Naive B cell (primary cell): ENCODE data around the gene COTL1. TPM values are rescaled to one million over a fixed set of nuclear protein-coding genes. Genes with fewer than 3 reads are reported as not detected.
"Not testable (repeated sequence)": the region's sequence is repeated elsewhere in the genome, so short reads cannot be mapped to it uniquely, and the experiment has no call there.

Experiments
- ATAC-seq, 2 donors: fragments of 150-1000 bp; cut with Tn5 transposase; 2 replicates each; pipeline ENCODE4 v1.10.0; 2021; ENCODE audit warnings: low read depth in 2 of 2, mild to moderate bottlenecking in 2 of 2, moderate library complexity in 2 of 2
- DNase-seq: peaks from one replicate; pipeline ENCODE4 v3.0.0; 2022
- H3K27ac Mint-ChIP-seq, 6 donors: one replicate each; pipeline ENCODE4 v1.8.0; 2020 to 2022; ENCODE audit warnings: mild to moderate bottlenecking in 6 of 6, mixed read lengths in 6 of 6, moderate library complexity in 5 of 6, inconsistent platforms in 2 of 6
- H3K27me3 Mint-ChIP-seq, 3 donors: one replicate each; pipeline ENCODE4 v1.8.0; 2021 to 2022; ENCODE audit warnings: mixed read lengths in 3 of 3, mild to moderate bottlenecking in 1 of 3
- H3K36me3 Mint-ChIP-seq, 2 donors: one replicate each; pipeline ENCODE4 v1.8.0; 2020 to 2022; ENCODE audit warnings: mixed read lengths in 2 of 2, inconsistent platforms in 1 of 2, mild to moderate bottlenecking in 1 of 2
- H3K4me1 Mint-ChIP-seq, 3 donors: one replicate each; pipeline ENCODE4 v1.8.0; 2020 to 2022; ENCODE audit warnings: mixed read lengths in 3 of 3, inconsistent platforms in 1 of 3, mild to moderate bottlenecking in 1 of 3, moderate library complexity in 1 of 3
- H3K4me3 Mint-ChIP-seq, 8 donors: one replicate each; pipeline ENCODE4 v1.8.0; 2020 to 2022; ENCODE audit warnings: mild to moderate bottlenecking in 8 of 8, mixed read lengths in 8 of 8, moderate library complexity in 8 of 8, inconsistent platforms in 2 of 8
- H3K9me3 Mint-ChIP-seq, 7 donors: one replicate each; pipeline ENCODE4 v1.8.0; 2020 to 2022; ENCODE audit warnings: mixed read lengths in 7 of 7, mild to moderate bottlenecking in 5 of 7, inconsistent platforms in 2 of 7, moderate library complexity in 1 of 7
- polyA plus RNA-seq, 6 donors: library from polyadenylated mRNA; unstranded; fragments of 300-500 nt; fragmentation: Illumina TruSeq; gene quantifications; one replicate each; pipeline ENCODE4 v1.2.3, GENCODE V29; 2021; ENCODE audit warnings: low read depth in 6 of 6

Gene COTL1
- polyA plus RNA-seq, 6 donors from 2014 or later, result 167 to 439 (median 373) TPM

DNA sequence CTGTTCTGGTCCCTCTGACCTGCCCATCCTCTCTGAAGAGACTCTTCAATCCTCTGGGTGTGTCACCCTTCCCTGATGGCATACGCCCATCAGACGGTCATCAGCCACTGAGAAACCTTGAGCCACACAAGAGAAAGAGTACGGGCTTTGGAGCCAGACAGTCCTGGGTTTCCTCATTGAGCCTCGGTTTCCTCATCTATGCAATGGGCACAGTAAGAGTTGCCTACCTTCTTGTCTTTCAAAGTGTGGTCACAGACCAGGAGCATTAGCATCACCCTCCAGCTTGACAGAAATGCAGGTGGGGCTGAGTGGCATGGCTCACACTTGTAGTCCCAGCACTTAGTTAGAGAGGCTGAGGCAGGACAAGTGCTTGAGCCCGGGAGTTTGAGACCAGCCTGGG lies 87.3 kb downstream of the COTL1 start:
- no peak for DNase-seq
- H3K36me3 Mint-ChIP-seq, result peaks cover 0 to 18% of the 10 kb centered on the region in 2 donors
- H3K4me1 Mint-ChIP-seq, result peaks cover 7 to 23% (median 16%) of the 10 kb centered on the region in 3 donors
- H3K9me3 Mint-ChIP-seq, result peaks cover 5 to 13% (median 11%) of the 10 kb centered on the region in 7 donors
- peak overlapping the region in 1 of 6 donors; percentile 8 for H3K27ac Mint-ChIP-seq
- H3K27me3 Mint-ChIP-seq, result peaks cover 15 to 44% (median 31%) of the 10 kb centered on the region in 3 donors
- H3K4me3 Mint-ChIP-seq, result no peak overlapping the region
- no peak for ATAC-seq

DNA sequence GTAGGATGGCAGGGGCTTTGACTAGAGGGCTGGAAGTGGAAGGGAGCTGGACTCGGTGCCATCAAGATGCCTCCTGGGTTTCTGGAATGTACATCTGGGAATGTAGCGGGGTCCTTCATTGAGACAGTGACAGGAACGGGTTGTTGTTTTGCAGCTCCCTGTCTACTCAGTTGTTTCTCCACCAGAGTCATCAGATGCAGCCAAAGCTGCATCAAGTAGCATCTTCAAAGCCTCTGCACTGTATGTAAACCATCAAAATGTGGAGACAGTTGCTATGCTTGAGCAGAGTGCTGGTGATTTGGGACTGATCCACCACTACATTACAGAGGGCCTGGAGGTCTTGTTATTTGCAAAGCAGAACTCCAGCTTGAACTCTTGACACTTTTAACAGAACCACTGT lies 88.3 kb downstream of the COTL1 start:
- ATAC-seq (no peak), DNase-seq (no peak)
- H3K36me3 Mint-ChIP-seq, result peaks cover 0 to 18% of the 10 kb centered on the region in 2 donors
- H3K27me3 Mint-ChIP-seq, result peaks cover 15 to 35% (median 22%) of the 10 kb centered on the region in 3 donors
- no peak overlapping the region for H3K4me3 Mint-ChIP-seq
- H3K9me3 Mint-ChIP-seq, result peaks cover 5 to 13% (median 11%) of the 10 kb centered on the region in 7 donors
- peaks cover 7 to 18% (median 13%) of the 10 kb centered on the region in 3 donors for H3K4me1 Mint-ChIP-seq
- no peak overlapping the region for H3K27ac Mint-ChIP-seq

DNA sequence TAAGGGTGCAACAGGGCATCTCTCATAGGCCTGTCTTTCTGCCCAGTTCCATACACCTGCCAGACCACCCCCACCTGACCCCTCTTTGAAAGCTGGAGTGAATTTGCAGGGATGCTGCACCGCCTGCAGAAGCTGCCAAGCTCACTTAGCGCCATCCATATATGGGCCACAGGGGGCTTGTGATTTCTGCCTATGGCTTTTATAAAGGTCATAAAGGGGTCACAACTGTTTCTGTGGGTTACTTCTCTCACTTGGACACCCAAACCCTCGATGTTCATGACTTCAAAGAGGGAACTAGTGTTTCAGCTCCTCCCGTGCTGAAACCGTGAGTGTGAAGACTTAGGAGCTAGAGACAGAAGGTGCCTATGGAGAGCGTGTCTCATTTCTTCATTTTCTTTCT lies 89.6 kb downstream of the COTL1 start:
- H3K36me3 Mint-ChIP-seq, result peaks cover 0 to 18% of the 10 kb centered on the region in 2 donors
- H3K27me3 Mint-ChIP-seq, result peaks cover 15 to 32% (median 22%) of the 10 kb centered on the region in 3 donors
- H3K9me3 Mint-ChIP-seq, result peaks cover 5 to 13% (median 11%) of the 10 kb centered on the region in 7 donors
- H3K4me1 Mint-ChIP-seq, result peaks cover 7 to 18% (median 13%) of the 10 kb centered on the region in 3 donors
- DNase-seq (no peak), ATAC-seq (no peak)
- peak overlapping the region in 1 of 6 donors; percentile 12 for H3K27ac Mint-ChIP-seq
- no peak overlapping the region for H3K4me3 Mint-ChIP-seq

DNA sequence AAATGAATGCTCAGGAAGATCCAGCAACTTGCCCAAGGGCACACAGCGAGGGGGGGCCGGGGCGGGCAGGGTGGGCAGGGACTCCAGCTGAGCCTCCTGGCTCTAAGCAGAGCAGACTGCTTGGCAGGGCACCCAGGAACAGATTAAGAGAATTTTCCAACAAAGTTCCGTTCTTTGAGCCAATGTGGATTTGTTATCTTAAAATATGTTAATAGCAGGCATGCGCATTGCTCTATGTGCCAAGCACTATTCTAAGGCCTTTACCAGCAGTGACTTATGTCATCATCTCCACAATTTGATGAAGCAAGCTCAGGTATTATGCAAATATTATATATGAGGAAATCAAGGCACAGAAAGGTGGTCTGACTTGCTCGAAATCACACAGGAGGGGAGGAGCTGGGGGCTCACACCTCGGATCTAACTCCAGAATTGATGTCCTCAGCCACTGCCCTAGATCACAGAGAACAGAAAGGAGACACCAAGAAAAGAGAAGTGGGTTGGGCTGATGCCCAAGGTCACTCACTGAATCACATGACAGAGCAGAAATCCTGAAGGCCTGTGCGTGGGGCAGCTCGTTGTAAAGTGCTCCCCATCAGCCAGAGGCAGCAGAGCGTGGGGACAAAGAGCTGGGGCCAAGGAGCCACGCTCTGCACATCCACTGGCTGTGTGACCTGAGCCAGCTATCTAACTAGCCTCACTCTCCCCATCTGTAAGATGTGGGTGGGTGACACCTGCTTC lies 90.2 kb downstream of the COTL1 start:
- Mint-ChIP-seq H3K36me3 (peaks cover 0 to 18% of the 10 kb centered on the region in 2 donors), H3K4me3 (no peak overlapping the region), H3K9me3 (peaks cover 5 to 13% (median 11%) of the 10 kb centered on the region in 7 donors), H3K4me1 (peaks cover 7 to 18% (median 8%) of the 10 kb centered on the region in 3 donors), H3K27me3 (peaks cover 19 to 27% (median 22%) of the 10 kb centered on the region in 3 donors), H3K27ac (no peak overlapping the region)
- no peak for ATAC-seq
- no peak for DNase-seq

DNA sequence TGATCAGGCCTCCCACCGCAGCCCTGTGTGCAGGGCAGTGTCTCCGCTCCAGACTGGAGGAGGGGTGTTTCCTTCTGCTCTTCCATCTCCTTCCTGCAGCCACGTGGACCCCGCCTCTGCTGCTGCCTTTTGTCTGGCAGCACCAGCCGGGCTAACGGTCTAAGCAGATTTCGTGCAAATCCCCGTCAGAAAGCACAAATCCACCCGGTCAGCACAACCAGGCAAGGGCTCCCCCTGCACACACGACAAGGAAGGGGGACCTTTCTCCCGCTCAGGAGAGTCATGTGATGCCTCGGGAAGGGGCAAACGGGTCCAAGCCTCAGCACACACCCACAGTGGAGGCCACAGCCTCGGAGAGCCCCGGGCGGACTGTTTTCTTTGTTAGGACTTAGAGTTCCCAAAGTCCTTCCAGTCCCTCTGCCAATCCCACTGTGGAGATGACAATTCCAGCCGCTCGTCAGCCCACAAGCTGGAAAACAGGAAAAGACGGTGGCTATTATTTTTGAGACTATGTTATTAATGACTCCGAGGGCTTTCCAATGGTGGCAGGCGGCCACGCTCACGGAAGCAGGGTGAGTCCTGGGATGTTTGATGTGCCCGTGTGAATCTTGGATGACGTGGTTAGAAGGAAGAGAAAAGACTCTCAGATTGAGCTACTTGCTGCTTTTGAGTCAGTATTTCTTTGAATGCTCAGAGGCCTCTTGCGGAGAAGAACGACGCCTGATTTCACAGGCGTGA lies 90.9 kb downstream of the COTL1 start:
- DNase-seq (no peak), ATAC-seq (no peak)
- H3K27me3 Mint-ChIP-seq, result peaks cover 13 to 20% (median 14%) of the 10 kb centered on the region in 3 donors
- no peak overlapping the region for H3K4me3 Mint-ChIP-seq
- peaks cover 0 to 18% of the 10 kb centered on the region in 2 donors for H3K36me3 Mint-ChIP-seq
- H3K4me1 Mint-ChIP-seq, result peaks cover under 1 to 11% (median 2%) of the 10 kb centered on the region in 3 donors
- peaks cover 5 to 13% (median 11%) of the 10 kb centered on the region in 7 donors for H3K9me3 Mint-ChIP-seq
- H3K27ac Mint-ChIP-seq, result peak overlapping the region in 3 of 6 donors; percentile 29 to 85 (median 42)

DNA sequence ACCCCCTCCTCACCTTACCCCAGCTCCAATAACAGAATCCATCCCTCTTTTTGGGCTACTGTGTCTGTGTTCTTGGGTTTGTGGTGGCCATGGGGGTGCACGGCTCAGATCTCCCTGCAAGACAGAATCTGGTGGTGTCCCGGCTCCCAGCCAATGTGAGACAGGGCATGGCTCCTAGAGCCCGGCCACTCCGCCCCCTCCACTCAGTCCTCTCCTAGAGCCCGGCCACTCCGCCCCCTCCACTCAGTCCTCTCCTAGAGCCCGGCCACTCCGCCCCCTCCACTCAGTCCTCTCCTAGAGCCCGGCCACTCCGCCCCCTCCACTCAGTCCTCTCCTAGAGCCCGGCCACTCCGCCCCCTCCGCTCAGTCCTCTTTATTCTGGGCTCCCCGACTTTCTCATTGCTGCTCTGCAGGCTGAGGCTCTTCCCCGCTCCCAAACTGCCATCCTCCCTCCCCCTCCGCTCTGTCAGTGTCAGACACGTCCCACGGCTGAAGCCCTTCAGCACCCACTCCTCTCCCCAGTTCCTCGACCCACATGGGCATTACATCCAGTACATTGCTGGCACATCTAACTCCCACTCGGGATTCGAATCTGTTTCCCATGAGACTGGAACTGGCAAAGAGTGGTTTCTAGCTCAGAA lies 92.8 kb downstream of the COTL1 start:
- Mint-ChIP-seq H3K36me3 (peaks cover 0 to 11% of the 10 kb centered on the region in 2 donors), H3K27me3 (peaks cover 9 to 12% (median 10%) of the 10 kb centered on the region in 3 donors), H3K9me3 (peaks cover 5 to 12% (median 7%) of the 10 kb centered on the region in 7 donors)
- not testable (repeated sequence) for H3K4me3 Mint-ChIP-seq, H3K27ac Mint-ChIP-seq, ATAC-seq, DNase-seq, H3K4me1 Mint-ChIP-seq

DNA sequence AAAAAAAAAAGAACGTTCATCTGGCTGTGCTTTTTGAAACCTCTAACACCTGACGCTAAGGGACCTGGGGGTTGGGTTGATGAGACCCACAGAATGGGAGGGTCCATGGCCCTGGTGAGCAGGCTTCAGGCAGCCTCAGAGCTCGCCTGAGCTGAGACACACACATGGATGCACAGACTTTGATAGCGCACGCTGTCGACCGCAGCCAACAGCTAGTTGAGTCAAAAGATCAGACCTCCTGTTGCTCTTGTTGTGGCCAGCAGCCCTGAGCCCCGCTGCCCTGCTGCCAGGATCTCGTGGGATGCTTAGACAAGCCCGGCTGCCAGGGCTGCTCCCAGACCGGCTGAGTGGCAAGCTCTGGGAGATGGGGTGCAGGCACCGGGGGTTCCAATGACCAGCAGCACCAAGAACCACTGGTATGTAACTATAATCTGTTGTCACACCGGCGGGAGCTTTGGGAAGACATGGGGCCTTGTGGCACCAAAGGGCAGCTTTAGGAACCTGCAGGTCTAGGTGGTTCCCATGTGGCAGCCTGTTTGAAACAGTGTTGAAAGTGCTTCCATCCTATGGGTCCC lies 93.4 kb downstream of the COTL1 start:
- DNase-seq (no peak), ATAC-seq (no peak)
- Mint-ChIP-seq H3K27me3 (peaks cover 8 to 12% (median 9%) of the 10 kb centered on the region in 3 donors), H3K4me1 (peaks cover 0 to 9% (median 2%) of the 10 kb centered on the region in 3 donors), H3K4me3 (no peak overlapping the region), H3K36me3 (peaks cover 0 to 7% of the 10 kb centered on the region in 2 donors), H3K27ac (no peak overlapping the region), H3K9me3 (peaks cover 2 to 6% (median 5%) of the 10 kb centered on the region in 7 donors)

DNA sequence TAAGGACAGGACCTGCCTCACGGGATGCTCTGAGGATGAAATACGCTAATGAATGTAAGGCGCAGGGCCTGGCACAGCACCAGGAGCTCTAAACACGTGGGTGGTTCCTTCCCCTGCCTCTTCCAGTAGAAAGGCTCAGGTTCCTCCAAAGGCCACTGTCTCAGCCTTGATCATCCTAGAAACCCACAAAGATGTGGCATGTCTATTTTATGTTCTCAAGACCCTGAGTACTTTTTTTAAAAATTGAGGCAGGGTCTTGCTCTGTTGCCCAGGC lies 96.4 kb downstream of the COTL1 start:
- no peaks in the 10 kb centered on the region for H3K4me1 Mint-ChIP-seq
- H3K27ac Mint-ChIP-seq, result no peak overlapping the region
- H3K36me3 Mint-ChIP-seq, result no peaks in the 10 kb centered on the region
- H3K9me3 Mint-ChIP-seq, result peaks cover 0 to 1% (median 0%) of the 10 kb centered on the region in 7 donors
- H3K4me3 Mint-ChIP-seq, result no peak overlapping the region
- peaks cover under 1 to 4% (median under 1%) of the 10 kb centered on the region in 3 donors for H3K27me3 Mint-ChIP-seq
- no peak for ATAC-seq
- no peak for DNase-seq

DNA sequence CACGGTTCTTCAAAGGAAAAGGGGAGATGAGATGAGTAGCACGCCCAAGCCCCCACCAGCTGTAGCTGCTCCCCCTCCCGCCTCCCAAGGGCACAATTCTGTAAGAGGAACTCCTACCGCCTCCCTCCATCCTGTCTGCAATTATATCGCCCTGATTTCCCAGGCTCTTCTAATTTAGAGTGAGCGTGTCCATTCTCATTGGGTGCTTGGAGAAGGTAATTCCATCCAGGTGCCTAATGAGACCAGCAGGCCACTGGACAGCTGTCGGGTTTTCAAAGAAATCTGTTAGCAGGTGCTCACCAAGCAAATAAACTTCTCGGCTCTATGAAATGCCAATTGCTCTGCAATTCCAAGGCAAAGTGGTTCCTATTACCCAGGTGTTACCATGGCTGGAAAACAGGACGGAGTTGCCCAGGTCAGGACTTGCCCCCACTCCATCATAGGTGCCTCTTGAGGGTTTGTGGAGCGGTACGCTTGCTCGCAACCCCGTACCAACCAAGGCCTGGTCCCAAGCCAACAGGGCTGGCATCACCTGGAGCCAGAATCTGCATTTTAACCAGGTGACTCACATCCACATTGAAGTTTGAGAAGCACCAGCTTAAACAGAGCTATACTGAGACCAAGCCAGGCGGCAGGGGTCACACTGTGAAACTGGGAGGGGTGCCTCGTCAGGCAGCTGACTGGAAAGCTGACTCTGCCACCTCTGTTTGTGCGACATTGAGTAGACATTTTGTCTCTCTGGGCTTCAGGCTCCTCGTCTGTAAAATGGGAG lies 97.0 kb downstream of the COTL1 start:
- H3K4me3 Mint-ChIP-seq, result no peak overlapping the region
- H3K4me1 Mint-ChIP-seq, result no peaks in the 10 kb centered on the region
- DNase-seq, result no peak
- ATAC-seq, result no peak
- H3K36me3 Mint-ChIP-seq, result no peaks in the 10 kb centered on the region
- peak overlapping the region in 1 of 6 donors; percentile 73 for H3K27ac Mint-ChIP-seq
- H3K27me3 Mint-ChIP-seq, result peaks cover 0 to 4% (median 0%) of the 10 kb centered on the region in 3 donors
- peaks cover 0 to 1% (median 0%) of the 10 kb centered on the region in 7 donors for H3K9me3 Mint-ChIP-seq

DNA sequence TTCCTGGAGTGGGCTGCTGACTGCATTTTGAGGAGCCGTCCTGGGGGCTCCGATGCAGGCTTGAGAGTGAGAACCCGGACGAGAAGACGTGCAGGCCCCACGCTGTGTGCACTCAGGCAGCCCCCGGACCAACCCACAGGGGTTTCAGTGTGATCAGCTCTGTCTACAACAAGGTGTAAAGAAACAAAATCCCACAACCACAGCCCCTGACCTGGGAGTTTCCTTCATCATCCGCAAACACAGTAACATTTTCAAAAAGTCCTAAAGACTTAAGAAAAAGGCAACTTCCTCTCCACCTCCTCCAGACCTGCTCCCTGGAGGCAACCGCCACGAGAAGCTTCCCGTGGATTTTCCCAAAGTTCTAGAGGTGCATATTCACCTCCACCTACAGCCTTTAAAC lies 98.0 kb downstream of the COTL1 start:
- Mint-ChIP-seq H3K36me3 (no peaks in the 10 kb centered on the region), H3K4me1 (peaks cover 4 to 7% (median 5%) of the 10 kb centered on the region in 3 donors), H3K4me3 (no peak overlapping the region), H3K27ac (no peak overlapping the region), H3K9me3 (peaks cover 0 to 1% (median 0%) of the 10 kb centered on the region in 7 donors), H3K27me3 (peaks cover 0 to 4% (median 0%) of the 10 kb centered on the region in 3 donors)
- no peak for ATAC-seq
- DNase-seq, result no peak

DNA sequence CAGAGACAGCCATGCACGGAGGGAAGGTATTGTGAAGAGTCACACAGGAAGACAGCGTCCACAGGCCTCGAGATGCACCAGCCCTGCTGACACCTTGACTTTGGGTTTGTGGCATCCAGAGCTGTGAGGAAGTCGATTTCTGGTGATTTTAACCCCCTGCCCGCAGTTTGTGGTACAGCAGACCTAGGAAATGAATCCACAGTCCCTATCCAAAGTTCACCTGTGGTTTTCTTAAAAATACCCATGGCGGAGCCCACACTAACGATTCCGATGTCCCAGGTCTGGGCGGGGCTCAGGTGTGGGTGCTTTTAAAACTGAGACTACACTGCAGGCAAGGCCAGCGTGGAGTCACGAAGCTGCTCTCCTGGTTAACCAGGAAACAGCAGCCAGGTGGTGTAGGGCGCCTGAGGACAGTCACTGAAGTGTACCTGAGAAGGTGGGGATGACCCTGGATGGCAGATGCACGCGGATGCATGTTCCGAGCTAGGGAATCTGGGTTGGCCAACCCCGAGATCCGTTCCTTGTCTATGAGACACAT lies 99.0 kb downstream of the COTL1 start:
- DNase-seq, result no peak
- Mint-ChIP-seq H3K9me3 (peaks cover 0 to 1% (median 0%) of the 10 kb centered on the region in 7 donors), H3K36me3 (no peaks in the 10 kb centered on the region), H3K27ac (no peak overlapping the region), H3K27me3 (peaks cover 0 to 4% (median 0%) of the 10 kb centered on the region in 3 donors), H3K4me3 (no peak overlapping the region), H3K4me1 (peaks cover 11 to 16% (median 13%) of the 10 kb centered on the region in 3 donors)
- ATAC-seq, result no peak

DNA sequence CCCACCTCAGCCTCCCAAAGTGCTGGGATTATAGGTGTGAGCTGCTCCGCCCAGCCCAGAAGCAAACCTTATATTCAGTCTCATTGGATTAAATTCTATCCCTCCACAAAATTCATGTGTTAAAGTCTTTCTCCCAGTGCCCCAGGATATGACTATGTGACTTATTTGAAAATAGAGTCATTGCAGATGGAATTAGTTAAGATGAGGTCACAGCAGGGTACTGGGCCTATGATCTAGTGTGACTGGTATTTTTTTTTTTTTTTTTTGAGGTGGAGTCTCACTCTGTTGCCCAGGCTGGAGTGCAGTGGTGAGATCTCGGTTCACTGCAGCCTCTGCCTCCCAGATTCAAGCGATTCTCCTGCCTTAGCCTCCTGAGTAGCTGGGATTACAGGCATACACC lies 99.7 kb downstream of the COTL1 start:
- H3K27me3 Mint-ChIP-seq, H3K9me3 Mint-ChIP-seq, H3K4me3 Mint-ChIP-seq, DNase-seq, H3K36me3 Mint-ChIP-seq, ATAC-seq: not testable (repeated sequence)
- H3K4me1 Mint-ChIP-seq, result peaks cover 11 to 19% (median 17%) of the 10 kb centered on the region in 3 donors
- peak overlapping the region in 1 of 6 donors; percentile 54 for H3K27ac Mint-ChIP-seq
